ENCODE results near the gene TAOK1. TPM values are rescaled to one million over a fixed set of nuclear protein-coding genes. Genes with fewer than 3 reads are reported as not detected.

TAOK1 gene
- total RNA-seq, 4 donors from 2014 or later, result 27.5 to 92.4 (median 43.6) TPM

DNA sequence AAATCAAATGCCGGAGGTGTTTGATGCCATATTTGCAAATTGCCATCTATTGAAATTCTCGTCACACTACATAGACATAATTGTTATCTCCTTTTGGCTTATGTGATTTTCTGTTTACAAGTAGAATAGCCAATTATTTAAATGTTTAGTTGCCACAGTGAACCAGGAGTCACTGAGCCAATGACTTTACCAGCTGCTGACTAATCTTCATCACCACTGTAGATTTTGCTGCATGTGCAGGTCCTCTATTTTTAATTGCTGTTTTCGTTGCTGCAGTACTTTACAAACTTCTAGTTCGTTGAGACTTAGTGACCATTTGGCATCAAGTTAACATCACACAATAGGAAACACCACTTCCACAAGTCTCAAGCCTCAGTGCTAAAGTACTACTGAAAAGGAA is 153.9 kb downstream of the TAOK1 start:
- H3K36me3 ChIP-seq, result peaks cover 0 to 14% (median 5%) of the 10 kb centered on the region in 4 donors
- WGBS, 2 donors (ENCODE audit: low coverage in 1 of 2), result 77 to 88% methylated on average over 4 of the region's 4 CpGs

DNA sequence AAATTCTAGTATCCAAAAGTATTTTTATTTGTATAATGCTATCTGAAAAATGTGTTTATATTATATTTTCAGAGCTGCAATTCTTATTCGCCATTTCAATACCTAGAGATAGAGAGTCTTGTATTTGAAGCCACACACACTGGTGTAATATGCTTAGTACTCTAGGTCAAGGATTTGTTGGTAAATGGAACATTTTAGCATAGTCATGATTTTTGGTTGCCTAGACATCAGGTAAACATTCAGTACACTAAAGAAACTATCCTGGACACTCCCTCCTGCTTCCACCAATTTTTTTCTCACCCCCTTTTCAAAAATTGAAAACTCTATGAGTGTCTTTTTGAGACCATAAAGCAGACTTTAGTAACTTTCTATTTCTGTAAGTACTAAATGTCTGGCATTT is 155.9 kb downstream of the TAOK1 start:
- Histone ChIP-seq H3K27ac (no peak overlapping the region), H3K27me3 (no peaks in the 10 kb centered on the region), H3K4me1 (peaks cover 0 to 6% (median 0%) of the 10 kb centered on the region in 4 donors), H3K36me3 (peaks cover 0 to 10% (median 2%) of the 10 kb centered on the region in 4 donors), H3K4me3 (no peak overlapping the region), H3K9me3 (no peaks in the 10 kb centered on the region)
- intact Hi-C loops (cut with DNase I; ENCODE audit: low total_unique reads), result no loop called here
- TF ChIP-seq POLR2AphosphoS5 (IDR thresholded peaks at IDR 0.05) (no peak), POLR2A (IDR thresholded peaks at IDR 0.05) (no peak), EP300 (IDR thresholded peaks at IDR 0.05; ENCODE audit: low read depth) (no peak)
- TF ChIP-seq, protein P1, sequence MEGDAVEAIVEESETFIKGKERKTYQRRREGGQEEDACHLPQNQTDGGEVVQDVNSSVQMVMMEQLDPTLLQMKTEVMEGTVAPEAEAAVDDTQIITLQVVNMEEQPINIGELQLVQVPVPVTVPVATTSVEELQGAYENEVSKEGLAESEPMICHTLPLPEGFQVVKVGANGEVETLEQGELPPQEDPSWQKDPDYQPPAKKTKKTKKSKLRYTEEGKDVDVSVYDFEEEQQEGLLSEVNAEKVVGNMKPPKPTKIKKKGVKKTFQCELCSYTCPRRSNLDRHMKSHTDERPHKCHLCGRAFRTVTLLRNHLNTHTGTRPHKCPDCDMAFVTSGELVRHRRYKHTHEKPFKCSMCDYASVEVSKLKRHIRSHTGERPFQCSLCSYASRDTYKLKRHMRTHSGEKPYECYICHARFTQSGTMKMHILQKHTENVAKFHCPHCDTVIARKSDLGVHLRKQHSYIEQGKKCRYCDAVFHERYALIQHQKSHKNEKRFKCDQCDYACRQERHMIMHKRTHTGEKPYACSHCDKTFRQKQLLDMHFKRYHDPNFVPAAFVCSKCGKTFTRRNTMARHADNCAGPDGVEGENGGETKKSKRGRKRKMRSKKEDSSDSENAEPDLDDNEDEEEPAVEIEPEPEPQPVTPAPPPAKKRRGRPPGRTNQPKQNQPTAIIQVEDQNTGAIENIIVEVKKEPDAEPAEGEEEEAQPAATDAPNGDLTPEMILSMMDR (IDR thresholded peaks at IDR 0.05), result no peak
- 83 to 89% methylated on average over 1 of the region's 1 CpG for WGBS, 2 donors (ENCODE audit: low coverage in 1 of 2)
- in situ Hi-C loops (cut with MboI; ENCODE audit: low pct_ligation_motif_present in 1 of 4, low pct_unique_long_range_greater_than_20kb in 1 of 4, low sequenced_read_pairs in 3 of 4), result loop anchor here in 1 of 4 donors (25.0 kb wide), 1 partner anchor 184 kb away; no protein-coding TSS in a partner anchor
- no peak for DNase-seq

More for the DNA sequence above, 153.9 kb downstream of the TAOK1 start:
- intact Hi-C loops (cut with DNase I; ENCODE audit: low total_unique reads), result no loop called here
- H3K9me3 ChIP-seq, result no peaks in the 10 kb centered on the region
- in situ Hi-C loops (cut with MboI; ENCODE audit: low pct_ligation_motif_present in 1 of 4, low pct_unique_long_range_greater_than_20kb in 1 of 4, low sequenced_read_pairs in 3 of 4), result loop anchor here in 1 of 4 donors (25.0 kb wide), 1 partner anchor 182 kb away; no protein-coding TSS in a partner anchor
- TF ChIP-seq, protein P1 (IDR thresholded peaks at IDR 0.05), result no peak
- no peak for TF ChIP-seq POLR2AphosphoS5 (IDR thresholded peaks at IDR 0.05)
- H3K4me1 ChIP-seq, result no peaks in the 10 kb centered on the region
- H3K27ac ChIP-seq, result no peak overlapping the region
- DNase-seq, result no peak
- H3K4me3 ChIP-seq, result no peak overlapping the region
- no peaks in the 10 kb centered on the region for H3K27me3 ChIP-seq

DNA sequence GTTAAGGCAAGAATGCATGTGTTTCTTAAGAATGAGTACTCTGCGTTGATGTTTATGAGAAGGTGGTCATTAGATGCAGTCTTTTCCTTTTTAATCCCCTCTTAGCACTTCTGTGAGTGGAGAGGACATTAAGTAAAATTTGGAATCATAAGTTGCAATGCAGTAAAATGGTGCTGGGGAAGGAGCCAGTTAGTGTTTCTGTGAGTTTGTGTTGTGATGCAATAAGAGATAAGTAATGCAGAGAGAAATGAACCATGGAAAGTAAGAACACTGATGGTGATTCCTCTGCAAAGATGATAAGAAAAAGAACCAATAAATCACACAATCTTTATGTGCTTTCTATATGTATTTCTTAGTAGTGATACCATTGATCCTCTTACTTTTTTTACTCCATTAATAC is 156.7 kb downstream of the TAOK1 start:
- no peak for DNase-seq
- Histone ChIP-seq H3K9me3 (no peaks in the 10 kb centered on the region), H3K4me1 (peaks cover 0 to 6% (median 0%) of the 10 kb centered on the region in 4 donors), H3K27ac (no peak overlapping the region), H3K27me3 (no peaks in the 10 kb centered on the region), H3K4me3 (no peak overlapping the region), H3K36me3 (peaks cover 0 to 9% (median 0%) of the 10 kb centered on the region in 4 donors)
- intact Hi-C loops (cut with DNase I; ENCODE audit: low total_unique reads), result no loop called here
- WGBS, 2 donors (ENCODE audit: low coverage in 1 of 2), result 89 to 100% methylated on average over 1 of the region's 1 CpG
- in situ Hi-C loops (cut with MboI; ENCODE audit: low pct_ligation_motif_present in 1 of 4, low pct_unique_long_range_greater_than_20kb in 1 of 4, low sequenced_read_pairs in 3 of 4), result loop anchor here in 1 of 4 donors (25.0 kb wide), 1 partner anchor 185 kb away; no protein-coding TSS in a partner anchor
- TF ChIP-seq EP300 (IDR thresholded peaks at IDR 0.05; ENCODE audit: low read depth) (no peak), POLR2AphosphoS5 (IDR thresholded peaks at IDR 0.05) (no peak), POLR2A (IDR thresholded peaks at IDR 0.05) (no peak)
- TF ChIP-seq, protein P1 (IDR thresholded peaks at IDR 0.05), result no peak

DNA sequence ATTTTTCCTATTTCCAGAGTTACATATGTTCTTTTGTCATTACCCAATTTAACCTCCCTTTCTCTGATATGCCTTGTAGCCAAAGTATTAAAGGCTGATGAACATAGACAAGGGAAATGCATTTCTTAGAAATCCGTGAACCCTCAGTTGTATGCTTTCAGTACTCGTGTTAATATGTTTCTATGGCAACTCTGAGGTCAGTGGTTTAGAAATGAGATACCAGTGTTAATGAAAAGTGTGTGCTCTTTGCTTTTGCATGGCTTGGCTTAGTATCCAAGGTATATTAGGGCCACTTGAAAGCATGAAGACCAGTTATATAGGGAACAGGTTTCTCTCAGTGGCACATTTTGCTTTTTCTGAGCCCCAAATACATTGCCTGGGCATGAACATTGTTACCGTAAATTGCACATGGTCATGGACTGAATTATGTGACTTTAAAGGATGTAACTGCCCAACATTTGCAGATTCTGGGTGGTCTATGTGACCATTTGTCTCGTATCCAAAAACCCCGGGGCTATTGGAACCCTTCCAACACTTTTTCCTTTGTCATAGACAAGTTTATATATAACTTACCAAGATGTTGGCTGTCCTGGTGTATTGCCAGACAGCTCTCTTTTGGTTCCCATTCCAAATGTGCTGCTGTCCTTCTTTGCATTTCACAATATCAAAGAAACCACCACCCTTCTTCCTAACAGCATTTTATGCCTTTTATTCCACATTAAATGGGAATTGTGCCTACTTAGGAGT is 159.2 kb downstream of the TAOK1 start:
- H3K36me3 ChIP-seq, result no peaks in the 10 kb centered on the region
- intact Hi-C loops (cut with DNase I; ENCODE audit: low total_unique reads), result no loop called here
- in situ Hi-C loops (cut with MboI; ENCODE audit: low pct_ligation_motif_present in 1 of 4, low pct_unique_long_range_greater_than_20kb in 1 of 4, low sequenced_read_pairs in 3 of 4), result loop anchor here in 1 of 4 donors (25.0 kb wide), 1 partner anchor 187 kb away; no protein-coding TSS in a partner anchor
- H3K27me3 ChIP-seq, result no peaks in the 10 kb centered on the region
- H3K9me3 ChIP-seq, result no peaks in the 10 kb centered on the region
- no peak for TF ChIP-seq EP300 (IDR thresholded peaks at IDR 0.05; ENCODE audit: low read depth)
- TF ChIP-seq POLR2AphosphoS5 (IDR thresholded peaks at IDR 0.05), result no peak
- TF ChIP-seq, protein P1 (IDR thresholded peaks at IDR 0.05), result no peak
- no peak for TF ChIP-seq POLR2A (IDR thresholded peaks at IDR 0.05)
- no peak for DNase-seq
- WGBS, 2 donors (ENCODE audit: low coverage in 1 of 2), result 43 to 50% methylated on average over 5 of the region's 5 CpGs
- H3K4me1 ChIP-seq, result peaks cover 0 to 6% (median 0%) of the 10 kb centered on the region in 4 donors
- H3K4me3 ChIP-seq, result no peak overlapping the region
- H3K27ac ChIP-seq, result no peak overlapping the region
